Caco-2 (cell line): ENCODE results near the gene CCNG1. TPM values are rescaled to one million over a fixed set of nuclear protein-coding genes. Genes with fewer than 3 reads are reported as not detected.

Experiments
- BruUV-seq: library from RNA; stranded (reverse); fragments of 400-500 nt; replicated peaks from 2 replicates; lab custom pipeline; 2021; lab: Mats Ljungman, UMichigan
- CTCF ChIA-PET: fragments of 300-600 bp; sonication (Branson Sonifier 250); formaldehyde crosslinking; loops from one replicate; lab custom pipeline; 2022; ENCODE audit warnings: antibody characterized with exemption; lab: Charles Lee
- POLR2A ChIA-PET: fragments of 300-600 bp; sonication (Branson Sonifier 250); formaldehyde crosslinking; loops from one replicate; lab custom pipeline; 2022; ENCODE audit warnings: antibody characterized with exemption; lab: Charles Lee
- DNase-seq, 2 experiments: peaks; one replicate each; pipeline versions ENCODE4 v3.0.0 to v3.0.0-alpha.2; 2020 to 2022
- H3K27me3 ChIP-seq: replicated peaks from 2 replicates; pipeline ENCODE4 v1.6.0; 2011; ENCODE audit warnings: low read length; ENCODE audit not compliant: control insufficient read depth, insufficient read depth
- H3K36me3 ChIP-seq: 2 replicates; pipeline ENCODE4 v1.5.1; 2011; ENCODE audit warnings: low read length; ENCODE audit not compliant: control insufficient read depth, insufficient read depth
- H3K4me1 ChIP-seq: fragments of 250-450 bp; sonication (Bioruptor Pico); 2 replicates; pipeline ENCODE4 v1.5.1; 2020; ENCODE audit warnings: mild to moderate bottlenecking
- H3K4me3 ChIP-seq: 2 replicates; pipeline ENCODE4 v1.5.1; 2011; ENCODE audit warnings: low read depth, mild to moderate bottlenecking, control low read depth, low read length
- H3K9me3 ChIP-seq: fragments of 250-450 bp; sonication (Bioruptor Pico); 2 replicates; pipeline ENCODE4 v1.5.1; 2020; ENCODE audit warnings: mild to moderate bottlenecking, moderate library complexity
- H3K27ac Mint-ChIP-seq: one replicate; pipeline ENCODE4 v1.8.0; 2022; ENCODE audit warnings: mixed read lengths; ENCODE audit not compliant: unreplicated experiment
- H3K27me3 Mint-ChIP-seq: one replicate; pipeline ENCODE4 v1.8.0; 2022; ENCODE audit warnings: mixed read lengths; ENCODE audit not compliant: insufficient read depth, unreplicated experiment
- H3K36me3 Mint-ChIP-seq: one replicate; pipeline ENCODE4 v1.8.0; 2022; ENCODE audit warnings: mild to moderate bottlenecking, mixed read lengths; ENCODE audit not compliant: insufficient read depth, unreplicated experiment
- H3K4me1 Mint-ChIP-seq: one replicate; pipeline ENCODE4 v1.8.0; 2022; ENCODE audit warnings: low read depth, mixed read lengths; ENCODE audit not compliant: unreplicated experiment
- H3K4me3 Mint-ChIP-seq: one replicate; pipeline ENCODE4 v1.8.0; 2022; ENCODE audit warnings: mild to moderate bottlenecking, moderate library complexity, mixed read lengths; ENCODE audit not compliant: unreplicated experiment
- H3K9me3 Mint-ChIP-seq: one replicate; pipeline ENCODE4 v1.8.0; 2022; ENCODE audit warnings: mixed read lengths; ENCODE audit not compliant: unreplicated experiment
- CTCF ChIP-seq, 2 experiments: fragments of 200-600 bp in 1 of 2; IDR thresholded peaks; 1 replicate in 1 of 2; 2 replicates in 1 of 2; pipeline versions ENCODE4 v1.5.1 to v1.8.0; 2011 to 2022; ENCODE audit warnings: antibody characterized with exemption in 1 of 2, control low read depth in 1 of 2, inconsistent platforms in 1 of 2, low read depth in 1 of 2, low read length in 1 of 2, mild to moderate bottlenecking in 1 of 2, moderate library complexity in 1 of 2; ENCODE audit not compliant: insufficient read depth in 1 of 2, severe bottlenecking in 1 of 2, unreplicated experiment in 1 of 2
- intact Hi-C: fragments of 100-400 bp; cut with micrococcal nuclease; formaldehyde crosslinking; loops from one replicate; pipeline ENCODE4 v1.10.0; 2022; ENCODE audit not compliant: unreplicated experiment
- total RNA-seq: library from RNA; stranded (reverse); gene quantifications from 2 replicates; pipeline ENCODE4 v1.2.3, GENCODE V29; 2022

CCNG1 gene
- total RNA-seq, 1 experiment from 2014 or later: 181 TPM

- CTCF ChIA-PET: no interaction called here
- POLR2A ChIA-PET: no interaction called here
- no peak overlapping the region for H3K4me3 Mint-ChIP-seq
- Histone ChIP-seq H3K36me3 (no peaks in the 10 kb centered on the region), H3K4me3 (no peak overlapping the region), H3K4me1 (no peaks in the 10 kb centered on the region), H3K9me3 (no peaks in the 10 kb centered on the region), H3K27me3 (no peaks in the 10 kb centered on the region)
- H3K36me3 Mint-ChIP-seq: no peaks in the 10 kb centered on the region
- H3K27me3 Mint-ChIP-seq: no peaks in the 10 kb centered on the region
- no TSS peak for BruUV-seq
- TF ChIP-seq CTCF (IDR thresholded peaks at IDR 0.05; ENCODE audit: insufficient read depth in 1 of 2, low read depth in 1 of 2, low read length in 1 of 2, severe bottlenecking in 1 of 2, unreplicated experiment in 1 of 2): no peak
- H3K4me1 Mint-ChIP-seq: no peaks in the 10 kb centered on the region
- intact Hi-C loops: loop anchor here (2.0 kb wide), 1 partner anchor 17 kb away; no protein-coding TSS in a partner anchor
- H3K9me3 Mint-ChIP-seq: no peaks in the 10 kb centered on the region
- no peak for DNase-seq
- H3K27ac Mint-ChIP-seq: no peak overlapping the region
These were observed 35.4 kb upstream of the CCNG1 start for GRCh38 chr5:163402007-163402406.

- no peaks in the 10 kb centered on the region for H3K36me3 Mint-ChIP-seq
- H3K4me1 Mint-ChIP-seq: no peaks in the 10 kb centered on the region
- no peaks in the 10 kb centered on the region for H3K36me3 ChIP-seq
- H3K4me1 ChIP-seq: no peaks in the 10 kb centered on the region
- H3K27ac Mint-ChIP-seq: no peak overlapping the region
- H3K4me3 Mint-ChIP-seq: no peak overlapping the region
- DNase-seq: no peak
- H3K9me3 ChIP-seq: no peaks in the 10 kb centered on the region
- no peaks in the 10 kb centered on the region for H3K27me3 ChIP-seq
- intact Hi-C loops: loop anchor here (5.0 kb wide), 2 partner anchors 447 to 1437 kb away; no protein-coding TSS in a partner anchor
- ChIA-PET POLR2A (no interaction called here), CTCF (interaction anchor here (0.6 kb wide), 1 partner anchor 1296 kb away, joined by 5 read pairs; no protein-coding TSS in a partner anchor)
- no peaks in the 10 kb centered on the region for H3K27me3 Mint-ChIP-seq
- no peaks in the 10 kb centered on the region for H3K9me3 Mint-ChIP-seq
- H3K4me3 ChIP-seq: no peak overlapping the region
- no peak for TF ChIP-seq CTCF (IDR thresholded peaks at IDR 0.05; ENCODE audit: insufficient read depth in 1 of 2, low read depth in 1 of 2, low read length in 1 of 2, severe bottlenecking in 1 of 2, unreplicated experiment in 1 of 2)
- BruUV-seq: no TSS peak
These were observed 32.8 kb upstream of the CCNG1 start for GRCh38 chr5:163404364-163405173.

- H3K36me3 Mint-ChIP-seq: no peaks in the 10 kb centered on the region
- ChIA-PET CTCF (interaction anchor here (1.1 kb wide), 1 partner anchor 327 kb away, joined by 3 read pairs; no protein-coding TSS in a partner anchor), POLR2A (no interaction called here)
- H3K27me3 Mint-ChIP-seq: no peaks in the 10 kb centered on the region
- no peak for TF ChIP-seq CTCF (IDR thresholded peaks at IDR 0.05; ENCODE audit: insufficient read depth in 1 of 2, low read depth in 1 of 2, low read length in 1 of 2, severe bottlenecking in 1 of 2, unreplicated experiment in 1 of 2)
- no peaks in the 10 kb centered on the region for H3K4me1 Mint-ChIP-seq
- intact Hi-C loops: loop anchor here (5.0 kb wide), 2 partner anchors 450 to 1440 kb away; no protein-coding TSS in a partner anchor
- H3K27ac Mint-ChIP-seq: no peak overlapping the region
- DNase-seq: no peak
- H3K4me3 Mint-ChIP-seq: no peak overlapping the region
- Histone ChIP-seq H3K27me3 (no peaks in the 10 kb centered on the region), H3K36me3 (no peaks in the 10 kb centered on the region), H3K4me3 (no peak overlapping the region), H3K9me3 (no peaks in the 10 kb centered on the region), H3K4me1 (no peaks in the 10 kb centered on the region)
- H3K9me3 Mint-ChIP-seq: no peaks in the 10 kb centered on the region
- BruUV-seq: no TSS peak
These were observed 30.2 kb upstream of the CCNG1 start for GRCh38 chr5:163407034-163407655.
